HEK293T (cell line): ENCODE measurements around the gene COL26A1.

Experiments
- ARNT ChIP-seq: fragments of 450-650 bp; IDR thresholded peaks from 2 replicates; pipeline ENCODE4 v1.6.1; 2017; ENCODE audit warnings: mild to moderate bottlenecking
- BHLHE40 ChIP-seq: fragments of 450-650 bp; IDR thresholded peaks from 2 replicates; pipeline ENCODE4 v1.6.1; 2016; ENCODE audit warnings: mild to moderate bottlenecking, moderate library complexity, borderline replicate concordance
- CTBP1 ChIP-seq: fragments of 450-650 bp; IDR thresholded peaks from 2 replicates; pipeline ENCODE4 v1.6.1; 2016; ENCODE audit warnings: borderline replicate concordance
- ELF4 ChIP-seq: fragments of 450-650 bp; IDR thresholded peaks from 2 replicates; pipeline ENCODE4 v1.6.1; 2017; ENCODE audit warnings: antibody characterized with exemption
- FOXA1 ChIP-seq: fragments of 450-650 bp; IDR thresholded peaks from 2 replicates; pipeline ENCODE4 v1.6.1; 2016; ENCODE audit warnings: mild to moderate bottlenecking
- FOXK2 ChIP-seq: fragments of 450-650 bp; IDR thresholded peaks from 2 replicates; pipeline ENCODE4 v1.6.1; 2016; ENCODE audit warnings: mild to moderate bottlenecking
- FOXM1 ChIP-seq: fragments of 450-650 bp; IDR thresholded peaks from 2 replicates; pipeline ENCODE4 v1.6.1; 2017; ENCODE audit warnings: mild to moderate bottlenecking, borderline replicate concordance
- SP1 ChIP-seq: fragments of 450-650 bp; IDR thresholded peaks from 2 replicates; pipeline ENCODE4 v1.6.1; 2017
- SUZ12 ChIP-seq: fragments of 450-650 bp; IDR thresholded peaks from 2 replicates; pipeline ENCODE4 v1.6.1; 2016; ENCODE audit warnings: mild to moderate bottlenecking

DNA sequence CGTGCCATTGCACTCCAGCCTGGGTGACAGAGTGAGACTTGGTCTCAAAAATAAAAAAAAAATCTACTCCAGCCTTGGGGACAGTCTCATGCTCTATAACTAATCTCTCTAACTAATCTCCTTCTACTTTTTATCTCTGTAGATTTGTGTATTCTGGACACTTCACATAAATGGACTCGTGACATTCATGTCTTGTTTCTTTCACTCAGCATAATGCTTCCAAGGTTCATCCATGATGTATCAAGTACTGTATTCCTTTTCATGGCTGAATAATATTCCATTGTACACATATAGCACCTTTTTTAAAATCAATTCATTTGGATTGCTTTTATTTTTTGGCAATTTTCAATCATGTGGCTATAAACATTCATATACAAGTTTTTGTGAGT, 9.8 kb upstream of the COL26A1 start:
- TF ChIP-seq CTBP1 = no peak
- TF ChIP-seq SUZ12 = no peak
- no peak for TF ChIP-seq FOXK2
- TF ChIP-seq ELF4 = no peak
- no peak for TF ChIP-seq SP1
- TF ChIP-seq FOXA1 = no peak
- TF ChIP-seq FOXM1 = no peak
- no peak for TF ChIP-seq ARNT
- no peak for TF ChIP-seq BHLHE40
